GM18526 (cell line): ENCODE data around the gene ATP8A1.

Experiments used
- POLR2A ChIP-seq: IDR thresholded peaks from 3 replicates; pipeline ENCODE4 v1.6.1; 2011; ENCODE audit not compliant: insufficient read length; ENCODE audit errors: extremely low read depth

The ATP8A1 gene

GRCh38 chr4:42656944-42657792, at the start of gene ATP8A1:
Gene ATP8A1, minus strand, starts transcription at chr4:42657105. Its CDS starts 232 bp downstream, at chr4:42656873.
- peak; percentile 82 for TF ChIP-seq POLR2A

GRCh38 chr4:42706086-42706485, 49.2 kb upstream of the ATP8A1 start:
- no peak for TF ChIP-seq POLR2A

- no peak for TF ChIP-seq POLR2A
Observed at GRCh38 chr4:42703813-42704212, 46.9 kb upstream of the ATP8A1 start.

- no peak for TF ChIP-seq POLR2A
Observed at GRCh38 chr4:42702895-42703294, 46.0 kb upstream of the ATP8A1 start.

- no peak for TF ChIP-seq POLR2A
Observed at GRCh38 chr4:42690537-42690936, 33.6 kb upstream of the ATP8A1 start.

GRCh38 chr4:42683393-42683792, 26.5 kb upstream of the ATP8A1 start:
- TF ChIP-seq POLR2A, result no peak

GRCh38 chr4:42678512-42678911, 21.6 kb upstream of the ATP8A1 start:
- no peak for TF ChIP-seq POLR2A

- no peak for TF ChIP-seq POLR2A
Observed at GRCh38 chr4:42676066-42676951, 19.4 kb upstream of the ATP8A1 start.

GRCh38 chr4:42673082-42673425, 16.1 kb upstream of the ATP8A1 start:
- no peak for TF ChIP-seq POLR2A

- TF ChIP-seq POLR2A, result no peak
Observed at GRCh38 chr4:42672359-42673081, 15.6 kb upstream of the ATP8A1 start.

GRCh38 chr4:42671431-42672194, 14.7 kb upstream of the ATP8A1 start:
- no peak for TF ChIP-seq POLR2A

- no peak for TF ChIP-seq POLR2A
Observed at GRCh38 chr4:42658261-42658660, 1.4 kb upstream of the ATP8A1 start.

GRCh38 chr4:42656679-42656943, 294 bp downstream of the ATP8A1 start:
- no peak for TF ChIP-seq POLR2A

GRCh38 chr4:42655921-42656678, 805 bp downstream of the ATP8A1 start:
- peak; percentile 17 for TF ChIP-seq POLR2A

GRCh38 chr4:42655269-42655637, 1.7 kb downstream of the ATP8A1 start:
- no peak for TF ChIP-seq POLR2A
